Fibroblast of peridontal ligament (primary cell): ENCODE data around the gene CMTM8.
"Not testable (repeated sequence)": the region's sequence is repeated elsewhere in the genome, so short reads cannot be mapped to it uniquely, and the experiment has no call there.

ENCODE experiments used
- DNase-seq: peaks from one replicate; pipeline ENCODE4 v3.0.0-alpha.2; 2010; ENCODE audit errors: extremely low read depth

The CMTM8 gene

GRCh38 chr3:32228743-32229142, 9.7 kb upstream of the CMTM8 start:
- not testable (repeated sequence) for DNase-seq

- DNase-seq = no peak
Observed at GRCh38 chr3:32229565-32229964, 8.9 kb upstream of the CMTM8 start.

- no peak for DNase-seq
Observed at GRCh38 chr3:32236377-32236776, 2.1 kb upstream of the CMTM8 start.

- DNase-seq = no peak
Observed at GRCh38 chr3:32237670-32238452, 619 bp upstream of the CMTM8 start.

- no peak for DNase-seq
Observed at GRCh38 chr3:32239307-32240158, 1.1 kb downstream of the CMTM8 start.

- DNase-seq = no peak
Observed at GRCh38 chr3:32240159-32240545, 1.7 kb downstream of the CMTM8 start.

- no peak for DNase-seq
Observed at GRCh38 chr3:32241100-32241499, 2.6 kb downstream of the CMTM8 start.

GRCh38 chr3:32243519-32243918, 5.0 kb downstream of the CMTM8 start:
- no peak for DNase-seq

- DNase-seq = no peak
Observed at GRCh38 chr3:32245200-32245599, 6.7 kb downstream of the CMTM8 start.

- no peak for DNase-seq
Observed at GRCh38 chr3:32246079-32246675, 7.7 kb downstream of the CMTM8 start.

- peak; percentile 96 for DNase-seq
Observed at GRCh38 chr3:32249184-32249782, 10.8 kb downstream of the CMTM8 start.

- DNase-seq = no peak
Observed at GRCh38 chr3:32254268-32254667, 15.8 kb downstream of the CMTM8 start.

GRCh38 chr3:32255345-32255744, 16.9 kb downstream of the CMTM8 start:
- no peak for DNase-seq

- DNase-seq = no peak
Observed at GRCh38 chr3:32256206-32256605, 17.7 kb downstream of the CMTM8 start.

GRCh38 chr3:32257042-32257441, 18.6 kb downstream of the CMTM8 start:
- no peak for DNase-seq

- no peak for DNase-seq
Observed at GRCh38 chr3:32257641-32258438, 19.4 kb downstream of the CMTM8 start.

- DNase-seq = no peak
Observed at GRCh38 chr3:32258869-32259268, 20.4 kb downstream of the CMTM8 start.

GRCh38 chr3:32261545-32261944, 23.1 kb downstream of the CMTM8 start:
- DNase-seq = no peak

- no peak for DNase-seq
Observed at GRCh38 chr3:32262201-32262600, 23.7 kb downstream of the CMTM8 start.

- DNase-seq = no peak
Observed at GRCh38 chr3:32274306-32274705, 35.8 kb downstream of the CMTM8 start.

GRCh38 chr3:32275506-32275905, 37.0 kb downstream of the CMTM8 start:
- DNase-seq = no peak
